Gastroesophageal sphincter (tissue), 3 donors: ENCODE data around the gene P3H2.

Experiments used
- EP300 ChIP-seq: sonication (generic); formaldehyde crosslinking; IDR thresholded peaks from one replicate; pipeline ENCODE4 v1.6.1; 2017; ENCODE audit warnings: antibody characterized with exemption, mild to moderate bottlenecking
- POLR2A ChIP-seq, 2 donors: fragments of 450-650 bp; IDR thresholded peaks; one replicate each; pipeline ENCODE4 v1.6.1; 2017; ENCODE audit warnings: antibody characterized with exemption in 2 of 2, mild to moderate bottlenecking in 2 of 2, moderate library complexity in 1 of 2
- TF ChIP-seq, protein P1 (sequence below), 4 experiments: fragments of 200-600 bp in 2 of 4; fragments of 450-650 bp in 2 of 4; sonication (generic) in 1 of 4; IDR thresholded peaks; one replicate each; pipeline ENCODE4 v1.5.1; 2017 to 2019; ENCODE audit warnings: antibody characterized with exemption in 4 of 4, mild to moderate bottlenecking in 2 of 4, moderate library complexity in 2 of 4

DNA sequence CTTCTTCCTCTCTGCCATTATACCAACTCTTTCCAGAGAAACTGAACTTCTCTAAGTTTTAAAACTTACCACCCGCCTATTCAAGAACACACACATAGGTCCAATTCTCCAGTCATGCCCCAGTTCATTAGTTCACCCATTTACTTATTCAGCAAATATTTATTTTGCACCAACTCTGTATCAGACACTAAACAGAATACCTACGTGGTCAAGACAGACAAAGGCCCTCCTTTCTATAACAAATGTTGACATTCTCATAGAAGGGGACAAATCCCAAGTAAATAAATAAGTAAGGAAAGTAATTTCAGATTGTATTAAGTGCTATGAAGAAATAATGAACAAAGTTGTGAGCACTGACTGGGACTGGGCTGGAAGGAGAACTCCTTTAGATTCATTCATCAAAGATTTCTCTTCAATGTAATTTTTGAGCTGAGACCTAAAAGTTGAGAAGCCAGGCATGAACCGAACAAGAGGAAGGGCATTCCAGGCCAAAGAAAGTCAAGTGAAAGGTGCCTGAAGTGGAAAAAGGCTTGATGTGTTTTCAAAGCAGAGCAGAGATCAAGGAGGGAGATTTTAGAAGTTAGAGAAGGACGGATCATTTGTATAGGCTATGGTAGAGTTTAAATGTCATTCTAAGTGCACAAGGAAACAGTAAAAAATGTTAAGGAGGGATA lies 120.4 kb downstream of the P3H2 start:
- TF ChIP-seq, protein P1, sequence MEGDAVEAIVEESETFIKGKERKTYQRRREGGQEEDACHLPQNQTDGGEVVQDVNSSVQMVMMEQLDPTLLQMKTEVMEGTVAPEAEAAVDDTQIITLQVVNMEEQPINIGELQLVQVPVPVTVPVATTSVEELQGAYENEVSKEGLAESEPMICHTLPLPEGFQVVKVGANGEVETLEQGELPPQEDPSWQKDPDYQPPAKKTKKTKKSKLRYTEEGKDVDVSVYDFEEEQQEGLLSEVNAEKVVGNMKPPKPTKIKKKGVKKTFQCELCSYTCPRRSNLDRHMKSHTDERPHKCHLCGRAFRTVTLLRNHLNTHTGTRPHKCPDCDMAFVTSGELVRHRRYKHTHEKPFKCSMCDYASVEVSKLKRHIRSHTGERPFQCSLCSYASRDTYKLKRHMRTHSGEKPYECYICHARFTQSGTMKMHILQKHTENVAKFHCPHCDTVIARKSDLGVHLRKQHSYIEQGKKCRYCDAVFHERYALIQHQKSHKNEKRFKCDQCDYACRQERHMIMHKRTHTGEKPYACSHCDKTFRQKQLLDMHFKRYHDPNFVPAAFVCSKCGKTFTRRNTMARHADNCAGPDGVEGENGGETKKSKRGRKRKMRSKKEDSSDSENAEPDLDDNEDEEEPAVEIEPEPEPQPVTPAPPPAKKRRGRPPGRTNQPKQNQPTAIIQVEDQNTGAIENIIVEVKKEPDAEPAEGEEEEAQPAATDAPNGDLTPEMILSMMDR (IDR thresholded peaks at IDR 0.05), result no peak
- TF ChIP-seq EP300 (no peak), POLR2A (IDR thresholded peaks at IDR 0.05) (no peak)
